Nephron (organoid): ENCODE measurements around the gene ST7L.

Source experiments
- H3K27ac Mint-ChIP-seq, 3 experiments: 2 replicates each; pipeline ENCODE4 v1.8.0; 2020; ENCODE audit warnings: mixed read lengths in 3 of 3, mild to moderate bottlenecking in 2 of 3, moderate library complexity in 1 of 3
- H3K27me3 Mint-ChIP-seq: 2 replicates; pipeline ENCODE4 v1.8.0; 2021; ENCODE audit warnings: low read depth, mild to moderate bottlenecking, moderate library complexity, mixed read lengths
- H3K36me3 Mint-ChIP-seq: 2 replicates; pipeline ENCODE4 v1.8.0; 2020; ENCODE audit warnings: low read depth, mixed read lengths
- H3K4me1 Mint-ChIP-seq: 2 replicates; pipeline ENCODE4 v1.8.0; 2020; ENCODE audit warnings: mixed read lengths
- H3K4me3 Mint-ChIP-seq, 3 experiments: 2 replicates each; pipeline ENCODE4 v1.8.0; 2020; ENCODE audit warnings: mild to moderate bottlenecking in 3 of 3, mixed read lengths in 3 of 3, moderate library complexity in 2 of 3
- H3K9me3 Mint-ChIP-seq: 2 replicates; pipeline ENCODE4 v1.8.0; 2020; ENCODE audit warnings: mixed read lengths
- TF ChIP-seq, protein P1 (sequence below), 3 experiments: fragments of 200-600 bp; sonication (generic); IDR thresholded peaks; one replicate each; pipeline ENCODE4 v1.5.0; 2021; ENCODE audit warnings: antibody characterized with exemption in 3 of 3; ENCODE audit not compliant: unreplicated experiment in 3 of 3

Gene ST7L

GRCh38 chr1:112583366-112583765 lies 35.6 kb downstream of the ST7L start:
- TF ChIP-seq, protein P1, sequence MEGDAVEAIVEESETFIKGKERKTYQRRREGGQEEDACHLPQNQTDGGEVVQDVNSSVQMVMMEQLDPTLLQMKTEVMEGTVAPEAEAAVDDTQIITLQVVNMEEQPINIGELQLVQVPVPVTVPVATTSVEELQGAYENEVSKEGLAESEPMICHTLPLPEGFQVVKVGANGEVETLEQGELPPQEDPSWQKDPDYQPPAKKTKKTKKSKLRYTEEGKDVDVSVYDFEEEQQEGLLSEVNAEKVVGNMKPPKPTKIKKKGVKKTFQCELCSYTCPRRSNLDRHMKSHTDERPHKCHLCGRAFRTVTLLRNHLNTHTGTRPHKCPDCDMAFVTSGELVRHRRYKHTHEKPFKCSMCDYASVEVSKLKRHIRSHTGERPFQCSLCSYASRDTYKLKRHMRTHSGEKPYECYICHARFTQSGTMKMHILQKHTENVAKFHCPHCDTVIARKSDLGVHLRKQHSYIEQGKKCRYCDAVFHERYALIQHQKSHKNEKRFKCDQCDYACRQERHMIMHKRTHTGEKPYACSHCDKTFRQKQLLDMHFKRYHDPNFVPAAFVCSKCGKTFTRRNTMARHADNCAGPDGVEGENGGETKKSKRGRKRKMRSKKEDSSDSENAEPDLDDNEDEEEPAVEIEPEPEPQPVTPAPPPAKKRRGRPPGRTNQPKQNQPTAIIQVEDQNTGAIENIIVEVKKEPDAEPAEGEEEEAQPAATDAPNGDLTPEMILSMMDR (IDR thresholded peaks at IDR 0.05; ENCODE audit: unreplicated experiment in 3 of 3) = no peak
- H3K27me3 Mint-ChIP-seq = no peaks in the 10 kb centered on the region
- H3K4me3 Mint-ChIP-seq = no peak overlapping the region
- peaks cover 2% of the 10 kb centered on the region for H3K9me3 Mint-ChIP-seq
- peaks cover 10% of the 10 kb centered on the region for H3K4me1 Mint-ChIP-seq
- peaks cover 33% of the 10 kb centered on the region for H3K36me3 Mint-ChIP-seq
- peak overlapping the region in 2 of 3 experiments; percentile 53 to 72 for H3K27ac Mint-ChIP-seq

GRCh38 chr1:112581586-112582192 lies 37.3 kb downstream of the ST7L start:
- no peaks in the 10 kb centered on the region for H3K27me3 Mint-ChIP-seq
- TF ChIP-seq, protein P1 (IDR thresholded peaks at IDR 0.05; ENCODE audit: unreplicated experiment in 3 of 3) = no peak
- peaks cover 10% of the 10 kb centered on the region for H3K4me1 Mint-ChIP-seq
- H3K4me3 Mint-ChIP-seq = no peak overlapping the region
- no peak overlapping the region for H3K27ac Mint-ChIP-seq
- H3K9me3 Mint-ChIP-seq = no peaks in the 10 kb centered on the region
- H3K36me3 Mint-ChIP-seq = peaks cover 32% of the 10 kb centered on the region

DNA sequence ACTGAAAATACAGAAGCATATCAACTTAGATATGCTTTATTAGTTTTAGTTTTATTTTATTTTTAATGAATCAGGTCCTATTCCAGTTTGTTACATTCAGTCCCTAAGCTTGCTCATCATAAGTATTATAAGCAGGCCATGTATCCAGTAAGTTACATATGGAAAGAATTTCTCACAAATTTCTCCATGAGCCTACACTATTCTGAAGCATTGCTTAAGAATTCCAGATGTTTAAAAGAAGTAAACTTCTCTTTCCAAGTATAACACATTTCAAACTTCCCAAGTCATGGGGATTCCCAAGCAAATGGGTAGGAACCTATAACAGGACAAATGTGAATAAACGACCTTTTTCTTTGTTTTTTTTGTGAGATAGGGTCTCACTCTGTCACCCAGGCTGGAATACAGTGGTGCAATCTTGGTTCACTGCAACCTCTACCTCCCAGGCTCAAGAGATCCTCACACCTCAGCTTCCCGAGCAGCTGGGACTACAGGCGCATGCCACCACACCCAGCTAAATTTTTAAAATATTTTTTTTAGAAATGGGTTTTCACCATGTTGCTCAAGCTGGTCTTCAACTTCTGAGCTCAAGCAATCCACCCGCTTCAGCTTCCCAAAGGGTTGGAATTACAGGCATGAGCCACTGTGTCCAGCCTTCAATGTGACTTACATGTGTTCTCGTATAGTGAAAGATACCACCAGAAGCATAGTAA lies 39.0 kb downstream of the ST7L start:
- Mint-ChIP-seq H3K27ac (no peak overlapping the region), H3K4me3 (no peak overlapping the region), H3K27me3 (no peaks in the 10 kb centered on the region), H3K4me1 (peaks cover 10% of the 10 kb centered on the region), H3K36me3 (peaks cover 47% of the 10 kb centered on the region), H3K9me3 (no peaks in the 10 kb centered on the region)
- TF ChIP-seq, protein P1 (IDR thresholded peaks at IDR 0.05; ENCODE audit: unreplicated experiment in 3 of 3) = no peak

- Mint-ChIP-seq H3K27ac (no peak overlapping the region), H3K4me3 (no peak overlapping the region), H3K9me3 (no peaks in the 10 kb centered on the region), H3K27me3 (no peaks in the 10 kb centered on the region), H3K36me3 (peaks cover 54% of the 10 kb centered on the region), H3K4me1 (no peaks in the 10 kb centered on the region)
- TF ChIP-seq, protein P1 (IDR thresholded peaks at IDR 0.05; ENCODE audit: unreplicated experiment in 3 of 3) = no peak
These were observed 42.7 kb downstream of the ST7L start for GRCh38 chr1:112576240-112576639.

GRCh38 chr1:112575154-112575804 lies 43.7 kb downstream of the ST7L start:
- peaks cover 57% of the 10 kb centered on the region for H3K36me3 Mint-ChIP-seq
- H3K27me3 Mint-ChIP-seq = no peaks in the 10 kb centered on the region
- TF ChIP-seq, protein P1 (IDR thresholded peaks at IDR 0.05; ENCODE audit: unreplicated experiment in 3 of 3) = no peak
- no peaks in the 10 kb centered on the region for H3K4me1 Mint-ChIP-seq
- no peak overlapping the region for H3K27ac Mint-ChIP-seq
- no peaks in the 10 kb centered on the region for H3K9me3 Mint-ChIP-seq
- no peak overlapping the region for H3K4me3 Mint-ChIP-seq
